HG02970 (cell line): ENCODE data around the gene IPPK.

Experiments used
- ATAC-seq: cut with Tn5 transposase; IDR thresholded peaks from one replicate; pipeline ENCODE4 v1.9.1; 2021; ENCODE audit warnings: mild to moderate bottlenecking, moderate library complexity, moderate number of reproducible peaks; ENCODE audit not compliant: unreplicated experiment, low FRiP score

Gene IPPK

GRCh38 chr9:92696619-92697018 is 26.7 kb upstream of the IPPK start:
- no peak for ATAC-seq

GRCh38 chr9:92686954-92687353 is 17.0 kb upstream of the IPPK start:
- ATAC-seq: no peak

- ATAC-seq: no peak
Measured at GRCh38 chr9:92685022-92685421, 15.1 kb upstream of the IPPK start.

- ATAC-seq: no peak
Measured at GRCh38 chr9:92682269-92682668, 12.3 kb upstream of the IPPK start.

GRCh38 chr9:92680166-92681119 is 10.5 kb upstream of the IPPK start:
- no peak for ATAC-seq

GRCh38 chr9:92679413-92680165 is 9.7 kb upstream of the IPPK start:
- ATAC-seq: no peak

- no peak for ATAC-seq
Measured at GRCh38 chr9:92671323-92671722, 1.4 kb upstream of the IPPK start.

- ATAC-seq: peak; percentile 4
Measured at GRCh38 chr9:92669527-92669889, 423 bp downstream of the IPPK start.

- no peak for ATAC-seq
Measured at GRCh38 chr9:92668746-92669526, 995 bp downstream of the IPPK start.

GRCh38 chr9:92666912-92667532 is 2.9 kb downstream of the IPPK start:
- ATAC-seq: no peak

- no peak for ATAC-seq
Measured at GRCh38 chr9:92666236-92666635, 3.7 kb downstream of the IPPK start.

- no peak for ATAC-seq
Measured at GRCh38 chr9:92665836-92666235, 4.1 kb downstream of the IPPK start.

GRCh38 chr9:92664394-92665152 is 5.4 kb downstream of the IPPK start:
- no peak for ATAC-seq

GRCh38 chr9:92663951-92664350 is 6.0 kb downstream of the IPPK start:
- ATAC-seq: no peak

- ATAC-seq: no peak
Measured at GRCh38 chr9:92663126-92663525, 6.8 kb downstream of the IPPK start.

- ATAC-seq: no peak
Measured at GRCh38 chr9:92661743-92662142, 8.2 kb downstream of the IPPK start.

GRCh38 chr9:92661127-92661526 is 8.8 kb downstream of the IPPK start:
- no peak for ATAC-seq

GRCh38 chr9:92660266-92660665 is 9.7 kb downstream of the IPPK start:
- no peak for ATAC-seq

GRCh38 chr9:92659601-92660000 is 10.3 kb downstream of the IPPK start:
- no peak for ATAC-seq

GRCh38 chr9:92658611-92659010 is 11.3 kb downstream of the IPPK start:
- ATAC-seq: no peak
